H1 (cell line): ENCODE data around the gene LRR1. TPM values are rescaled to one million over a fixed set of nuclear protein-coding genes. Genes with fewer than 3 reads are reported as not detected.

Experiments used
- CHD1 ChIP-seq: IDR thresholded peaks from 2 replicates; pipeline ENCODE4 v1.6.1; 2012; ENCODE audit warnings: low read depth, low read length, improper control_type of control experiment
- EP300 ChIP-seq, 2 experiments: IDR thresholded peaks; 1 replicate in 1 of 2; 2 replicates in 1 of 2; pipeline ENCODE4 v1.6.1; 2011 to 2012; ENCODE audit warnings: low read depth in 2 of 2, low read length in 2 of 2, mild to moderate bottlenecking in 2 of 2, borderline replicate concordance in 1 of 2, inconsistent platforms in 1 of 2, moderate library complexity in 1 of 2
- GABPA ChIP-seq: IDR thresholded peaks from 2 replicates; pipeline ENCODE4 v1.6.1; 2011; ENCODE audit warnings: mild to moderate bottlenecking, low read length, moderate library complexity, borderline replicate concordance; ENCODE audit not compliant: insufficient read depth
- KDM5A ChIP-seq: fragments of 200-600 bp; IDR thresholded peaks from 2 replicates; pipeline ENCODE4 v1.7.1; 2012; ENCODE audit warnings: mild to moderate bottlenecking, low read length, inconsistent platforms, mixed read lengths
- NRF1 ChIP-seq: IDR thresholded peaks from 2 replicates; pipeline ENCODE4 v1.6.1; 2011; ENCODE audit warnings: mild to moderate bottlenecking, low read depth, low read length, improper control_type of control experiment
- RBBP5 ChIP-seq: IDR thresholded peaks from 2 replicates; pipeline ENCODE4 v1.7.1; 2012; ENCODE audit warnings: low read depth, mild to moderate bottlenecking, inconsistent platforms, low read length, moderate library complexity, borderline replicate concordance
- RNF2 ChIP-seq: fragments of 200-900, 300-1000 bp; sonication (generic); IDR thresholded peaks from 2 replicates; pipeline ENCODE4 v1.7.1; 2016; ENCODE audit warnings: borderline replicate concordance, low read depth, mild to moderate bottlenecking, antibody characterized with exemption, low read length; ENCODE audit not compliant: poor library complexity, severe bottlenecking; ENCODE audit errors: missing control alignments
- RXRA ChIP-seq: IDR thresholded peaks from 2 replicates; pipeline ENCODE4 v1.6.1; 2011; ENCODE audit warnings: low read depth, mild to moderate bottlenecking, low read length, moderate library complexity; ENCODE audit not compliant: insufficient read depth
- SIN3A ChIP-seq, 2 experiments: IDR thresholded peaks in 1 of 2; conservative IDR thresholded peaks in 1 of 2; 2 replicates each; pipeline ENCODE4 v1.6.1; 2011 to 2012; ENCODE audit warnings: low read length in 2 of 2, improper control_type of control experiment in 1 of 2, low read depth in 1 of 2, mild to moderate bottlenecking in 1 of 2
- SRF ChIP-seq: IDR thresholded peaks from 2 replicates; pipeline ENCODE4 v1.6.1; 2011; ENCODE audit warnings: mild to moderate bottlenecking, low read depth, low read length, moderate library complexity
- TAF7 ChIP-seq: optimal IDR thresholded peaks from 2 replicates; pipeline ENCODE3; 2011; ENCODE audit warnings: low read depth, mild to moderate bottlenecking, inconsistent platforms, low read length, moderate library complexity, borderline replicate concordance
- TEAD4 ChIP-seq: IDR thresholded peaks from 2 replicates; pipeline ENCODE4 v1.6.1; 2012; ENCODE audit warnings: low read depth, low read length, inconsistent platforms, mixed read lengths
- polyA plus RNA-seq, 7 experiments: library from polyadenylated mRNA; depleted of rRNA in 3 of 7; stranded (reverse) in 5 of 7; unstranded in 2 of 7; fragments of >200 nt in 5 of 7; fragments of 200-250 nt in 2 of 7; gene quantifications; 1 replicate in 5 of 7; 2 replicates in 1 of 7; 4 replicates in 1 of 7; pipeline versions ENCODE4 v1.2.1 to v1.2.3, GENCODE V29; 2011 to 2013; ENCODE audit warnings: missing spikeins in 2 of 7, mixed read lengths in 2 of 7
- total RNA-seq: library from RNA; stranded (reverse); fragmentation: NEBNext Ultra II Directional; extraction: Animal tissue kit (Norgen Biotek cat#: 25700); gene quantifications from 2 replicates; pipeline ENCODE4 v1.2.1, GENCODE V29; 2021
- TF ChIP-seq, protein P1 (sequence below): IDR thresholded peaks from 2 replicates; pipeline ENCODE4 v1.6.1; 2012; ENCODE audit warnings: inconsistent platforms
- TF ChIP-seq, protein P2 (sequence below): IDR thresholded peaks from 2 replicates; pipeline ENCODE4 v1.6.1; 2012; ENCODE audit warnings: low read length, inconsistent platforms
- TF ChIP-seq, protein P3 (sequence below): IDR thresholded peaks from 2 replicates; pipeline ENCODE4 v1.6.1; 2012; ENCODE audit warnings: inconsistent platforms

LRR1 gene
- total and polyA plus RNA-seq, 2 of the 8 experiments (the other 6 are each of a cell fraction or from before 2014, with no cell fraction given): 30.7 to 37.5 TPM

DNA sequence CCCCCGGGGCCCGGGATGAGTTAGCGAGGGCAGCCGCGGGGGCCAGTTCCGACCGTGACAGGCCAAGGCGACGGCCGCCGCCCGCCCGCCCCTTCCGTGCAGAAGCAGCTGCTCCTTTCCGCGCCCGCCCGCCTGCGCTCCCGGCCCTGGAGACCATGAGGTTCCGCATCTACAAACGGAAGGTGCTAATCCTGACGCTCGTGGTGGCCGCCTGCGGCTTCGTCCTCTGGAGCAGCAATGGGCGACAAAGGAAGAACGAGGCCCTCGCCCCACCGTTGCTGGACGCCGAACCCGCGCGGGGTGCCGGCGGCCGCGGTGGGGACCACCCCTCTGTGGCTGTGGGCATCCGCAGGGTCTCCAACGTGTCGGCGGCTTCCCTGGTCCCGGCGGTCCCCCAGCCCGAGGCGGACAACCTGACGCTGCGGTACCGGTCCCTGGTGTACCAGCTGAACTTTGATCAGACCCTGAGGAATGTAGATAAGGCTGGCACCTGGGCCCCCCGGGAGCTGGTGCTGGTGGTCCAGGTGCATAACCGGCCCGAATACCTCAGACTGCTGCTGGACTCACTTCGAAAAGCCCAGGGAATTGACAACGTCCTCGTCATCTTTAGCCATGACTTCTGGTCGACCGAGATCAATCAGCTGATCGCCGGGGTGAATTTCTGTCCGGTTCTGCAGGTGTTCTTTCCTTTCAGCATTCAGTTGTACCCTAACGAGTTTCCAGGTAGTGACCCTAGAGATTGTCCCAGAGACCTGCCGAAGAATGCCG is 22.6 kb downstream of the LRR1 start (continued):
- peak; percentile 36 to 40; a peak in 1 of 4 replicates for TF ChIP-seq SIN3A (conservative IDR thresholded peaks at IDR 0.05 in 1 of 2, IDR thresholded peaks at IDR 0.05 in 1 of 2; ENCODE audit: low read depth in 1 of 2, low read length in 2 of 2)
- TF ChIP-seq KDM5A: 0 out of 2 replicates have a peak, but pooled peaks have one; percentile 22
- no peak for TF ChIP-seq NRF1
- TF ChIP-seq CHD1: no peak
- TF ChIP-seq RNF2: no peak
- TF ChIP-seq EP300 (IDR thresholded peaks at IDR 0.05; ENCODE audit: borderline replicate concordance in 1 of 2, low read depth in 2 of 2, low read length in 2 of 2): no peak
- no peak for TF ChIP-seq TEAD4
- no peak; the same call in 1 of the 2 replicates for TF ChIP-seq GABPA
- no peak for TF ChIP-seq SRF
- TF ChIP-seq, protein P1, sequence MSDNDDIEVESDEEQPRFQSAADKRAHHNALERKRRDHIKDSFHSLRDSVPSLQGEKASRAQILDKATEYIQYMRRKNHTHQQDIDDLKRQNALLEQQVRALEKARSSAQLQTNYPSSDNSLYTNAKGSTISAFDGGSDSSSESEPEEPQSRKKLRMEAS: peak; percentile 90
- TF ChIP-seq TAF7: no peak
- TF ChIP-seq, protein P2, sequence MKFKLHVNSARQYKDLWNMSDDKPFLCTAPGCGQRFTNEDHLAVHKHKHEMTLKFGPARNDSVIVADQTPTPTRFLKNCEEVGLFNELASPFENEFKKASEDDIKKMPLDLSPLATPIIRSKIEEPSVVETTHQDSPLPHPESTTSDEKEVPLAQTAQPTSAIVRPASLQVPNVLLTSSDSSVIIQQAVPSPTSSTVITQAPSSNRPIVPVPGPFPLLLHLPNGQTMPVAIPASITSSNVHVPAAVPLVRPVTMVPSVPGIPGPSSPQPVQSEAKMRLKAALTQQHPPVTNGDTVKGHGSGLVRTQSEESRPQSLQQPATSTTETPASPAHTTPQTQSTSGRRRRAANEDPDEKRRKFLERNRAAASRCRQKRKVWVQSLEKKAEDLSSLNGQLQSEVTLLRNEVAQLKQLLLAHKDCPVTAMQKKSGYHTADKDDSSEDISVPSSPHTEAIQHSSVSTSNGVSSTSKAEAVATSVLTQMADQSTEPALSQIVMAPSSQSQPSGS: no peak
- no peak; the same call in 1 of the 2 replicates for TF ChIP-seq RBBP5
- TF ChIP-seq, protein P3, sequence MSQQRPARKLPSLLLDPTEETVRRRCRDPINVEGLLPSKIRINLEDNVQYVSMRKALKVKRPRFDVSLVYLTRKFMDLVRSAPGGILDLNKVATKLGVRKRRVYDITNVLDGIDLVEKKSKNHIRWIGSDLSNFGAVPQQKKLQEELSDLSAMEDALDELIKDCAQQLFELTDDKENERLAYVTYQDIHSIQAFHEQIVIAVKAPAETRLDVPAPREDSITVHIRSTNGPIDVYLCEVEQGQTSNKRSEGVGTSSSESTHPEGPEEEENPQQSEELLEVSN: peak; percentile 81
- no peak for TF ChIP-seq RXRA
